Measurements from ENCODE around the gene KLHDC7B. TPM values are rescaled to one million over a fixed set of nuclear protein-coding genes. Genes with fewer than 3 reads are reported as not detected.

KLHDC7B gene
- total and polyA plus RNA-seq, 2 of the 13 experiments (the other 11 are each of a cell fraction or from before 2014, with no cell fraction given): 0.11 TPM; not detected in 1

DNA sequence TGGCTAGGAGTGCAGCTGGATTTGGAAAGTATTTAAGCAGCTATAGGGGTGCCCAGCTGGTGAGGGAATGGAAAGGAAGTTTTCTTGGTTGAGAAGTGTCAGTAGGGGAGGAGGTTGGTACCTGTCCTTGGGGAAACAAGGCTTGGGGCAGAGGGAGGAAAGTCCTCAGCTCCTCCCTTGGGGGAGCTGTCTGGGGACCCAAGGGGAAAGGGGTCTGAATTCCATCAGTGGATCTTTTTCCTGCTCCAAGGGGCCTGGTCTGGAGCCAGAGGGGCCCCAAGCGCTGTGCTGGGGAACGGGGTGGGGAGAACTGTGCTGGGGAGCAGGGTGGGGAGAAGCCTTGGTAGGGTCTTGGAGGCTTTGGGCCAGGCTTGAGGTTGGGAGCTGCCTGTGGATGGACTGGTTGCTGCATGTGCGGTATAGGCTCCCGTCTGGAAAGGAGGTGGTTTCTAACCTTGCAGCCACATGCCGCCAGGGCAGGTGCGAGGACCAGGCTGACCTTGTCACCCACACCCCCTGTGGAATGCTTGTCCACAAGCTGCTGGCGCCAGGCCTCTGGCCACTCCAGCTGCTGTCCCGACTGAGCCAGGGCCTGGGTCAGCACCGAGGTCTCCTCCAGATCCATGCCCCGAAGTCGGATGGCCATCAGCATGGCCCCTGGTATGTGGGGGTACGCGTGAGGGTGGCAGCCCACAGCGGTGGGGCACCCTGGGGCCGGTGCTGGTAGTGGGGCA lies 16.9 kb upstream of the KLHDC7B start (continued):
- TF ChIP-seq, protein P1, sequence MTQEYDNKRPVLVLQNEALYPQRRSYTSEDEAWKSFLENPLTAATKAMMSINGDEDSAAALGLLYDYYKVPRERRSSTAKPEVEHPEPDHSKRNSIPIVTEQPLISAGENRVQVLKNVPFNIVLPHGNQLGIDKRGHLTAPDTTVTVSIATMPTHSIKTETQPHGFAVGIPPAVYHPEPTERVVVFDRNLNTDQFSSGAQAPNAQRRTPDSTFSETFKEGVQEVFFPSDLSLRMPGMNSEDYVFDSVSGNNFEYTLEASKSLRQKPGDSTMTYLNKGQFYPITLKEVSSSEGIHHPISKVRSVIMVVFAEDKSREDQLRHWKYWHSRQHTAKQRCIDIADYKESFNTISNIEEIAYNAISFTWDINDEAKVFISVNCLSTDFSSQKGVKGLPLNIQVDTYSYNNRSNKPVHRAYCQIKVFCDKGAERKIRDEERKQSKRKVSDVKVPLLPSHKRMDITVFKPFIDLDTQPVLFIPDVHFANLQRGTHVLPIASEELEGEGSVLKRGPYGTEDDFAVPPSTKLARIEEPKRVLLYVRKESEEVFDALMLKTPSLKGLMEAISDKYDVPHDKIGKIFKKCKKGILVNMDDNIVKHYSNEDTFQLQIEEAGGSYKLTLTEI (CRISPR knock-in tag; conservative IDR thresholded peaks at IDR 0.05): no peak
- TF ChIP-seq SYNCRIP (IDR thresholded peaks at IDR 0.05; ENCODE audit: insufficient read depth, low read depth, low read length) (no peak), THAP11 (CRISPR knock-in tag; IDR thresholded peaks at IDR 0.05) (no peak), ZNF737 (CRISPR knock-in tag; IDR thresholded peaks at IDR 0.05; ENCODE audit: borderline replicate concordance) (no peak), ZNF878 (CRISPR knock-in tag; IDR thresholded peaks at IDR 0.05) (0 out of 2 replicates have a peak, but pooled peaks have one; percentile 64), ZNF331 (CRISPR knock-in tag; IDR thresholded peaks at IDR 0.05) (0 out of 2 replicates have a peak, but pooled peaks have one; percentile 13), SSRP1 (CRISPR knock-in tag; IDR thresholded peaks at IDR 0.05) (0 out of 2 replicates have a peak, but pooled peaks have one; percentile 60), SATB2 (CRISPR knock-in tag; IDR thresholded peaks at IDR 0.05) (no peak), NFIB (CRISPR knock-in tag; IDR thresholded peaks at IDR 0.05; ENCODE audit: borderline replicate concordance) (no peak), STAG1 (CRISPR knock-in tag; IDR thresholded peaks at IDR 0.05) (no peak), NFKBIZ (CRISPR knock-in tag; IDR thresholded peaks at IDR 0.05) (no peak), NBN (conservative IDR thresholded peaks at IDR 0.05) (no peak), SOX13 (IDR thresholded peaks at IDR 0.05) (no peak), SOX13 (CRISPR knock-in tag; conservative IDR thresholded peaks at IDR 0.05 in 1 of 2, IDR thresholded peaks at IDR 0.05 in 1 of 2) (no peak), ZFYVE20 (CRISPR knock-in tag; IDR thresholded peaks at IDR 0.05; ENCODE audit: borderline replicate concordance, low read depth) (no peak), ZFP36 (IDR thresholded peaks at IDR 0.05; ENCODE audit: borderline replicate concordance, low read depth, low read length, partially characterized antibody) (no peak)
- TF ChIP-seq, protein P2, sequence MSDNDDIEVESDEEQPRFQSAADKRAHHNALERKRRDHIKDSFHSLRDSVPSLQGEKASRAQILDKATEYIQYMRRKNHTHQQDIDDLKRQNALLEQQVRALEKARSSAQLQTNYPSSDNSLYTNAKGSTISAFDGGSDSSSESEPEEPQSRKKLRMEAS (IDR thresholded peaks at IDR 0.05): peak; percentile 96
- TF ChIP-seq, protein P3, sequence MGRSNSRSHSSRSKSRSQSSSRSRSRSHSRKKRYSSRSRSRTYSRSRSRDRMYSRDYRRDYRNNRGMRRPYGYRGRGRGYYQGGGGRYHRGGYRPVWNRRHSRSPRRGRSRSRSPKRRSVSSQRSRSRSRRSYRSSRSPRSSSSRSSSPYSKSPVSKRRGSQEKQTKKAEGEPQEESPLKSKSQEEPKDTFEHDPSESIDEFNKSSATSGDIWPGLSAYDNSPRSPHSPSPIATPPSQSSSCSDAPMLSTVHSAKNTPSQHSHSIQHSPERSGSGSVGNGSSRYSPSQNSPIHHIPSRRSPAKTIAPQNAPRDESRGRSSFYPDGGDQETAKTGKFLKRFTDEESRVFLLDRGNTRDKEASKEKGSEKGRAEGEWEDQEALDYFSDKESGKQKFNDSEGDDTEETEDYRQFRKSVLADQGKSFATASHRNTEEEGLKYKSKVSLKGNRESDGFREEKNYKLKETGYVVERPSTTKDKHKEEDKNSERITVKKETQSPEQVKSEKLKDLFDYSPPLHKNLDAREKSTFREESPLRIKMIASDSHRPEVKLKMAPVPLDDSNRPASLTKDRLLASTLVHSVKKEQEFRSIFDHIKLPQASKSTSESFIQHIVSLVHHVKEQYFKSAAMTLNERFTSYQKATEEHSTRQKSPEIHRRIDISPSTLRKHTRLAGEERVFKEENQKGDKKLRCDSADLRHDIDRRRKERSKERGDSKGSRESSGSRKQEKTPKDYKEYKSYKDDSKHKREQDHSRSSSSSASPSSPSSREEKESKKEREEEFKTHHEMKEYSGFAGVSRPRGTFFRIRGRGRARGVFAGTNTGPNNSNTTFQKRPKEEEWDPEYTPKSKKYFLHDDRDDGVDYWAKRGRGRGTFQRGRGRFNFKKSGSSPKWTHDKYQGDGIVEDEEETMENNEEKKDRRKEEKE (IDR thresholded peaks at IDR 0.05): no peak
- TF ChIP-seq, protein P4, sequence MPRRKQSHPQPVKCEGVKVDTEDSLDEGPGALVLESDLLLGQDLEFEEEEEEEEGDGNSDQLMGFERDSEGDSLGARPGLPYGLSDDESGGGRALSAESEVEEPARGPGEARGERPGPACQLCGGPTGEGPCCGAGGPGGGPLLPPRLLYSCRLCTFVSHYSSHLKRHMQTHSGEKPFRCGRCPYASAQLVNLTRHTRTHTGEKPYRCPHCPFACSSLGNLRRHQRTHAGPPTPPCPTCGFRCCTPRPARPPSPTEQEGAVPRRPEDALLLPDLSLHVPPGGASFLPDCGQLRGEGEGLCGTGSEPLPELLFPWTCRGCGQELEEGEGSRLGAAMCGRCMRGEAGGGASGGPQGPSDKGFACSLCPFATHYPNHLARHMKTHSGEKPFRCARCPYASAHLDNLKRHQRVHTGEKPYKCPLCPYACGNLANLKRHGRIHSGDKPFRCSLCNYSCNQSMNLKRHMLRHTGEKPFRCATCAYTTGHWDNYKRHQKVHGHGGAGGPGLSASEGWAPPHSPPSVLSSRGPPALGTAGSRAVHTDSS (CRISPR knock-in tag; conservative IDR thresholded peaks at IDR 0.05): 0 out of 2 replicates have a peak, but pooled peaks have one; percentile 30
